Tongue (tissue), 2 donors: ENCODE results near the gene CPNE5. TPM values are rescaled to one million over a fixed set of nuclear protein-coding genes. Genes with fewer than 3 reads are reported as not detected.
"Not testable (repeated sequence)": the region's sequence is repeated elsewhere in the genome, so short reads cannot be mapped to it uniquely, and the experiment has no call there.

Experiments
- DNase-seq: peaks from one replicate; pipeline ENCODE4 v3.0.0-alpha.2; 2015
- total RNA-seq: library from RNA; depleted of rRNA; stranded (reverse); fragments of >200 nt; gene quantifications from one replicate; pipeline ENCODE4 v1.2.3, GENCODE V29; 2014

CPNE5 gene
- total RNA-seq, 1 donor from 2014 or later = 8.7 TPM

GRCh38 chr6:36723992-36724391, 115.3 kb downstream of the CPNE5 start:
- DNase-seq = not testable (repeated sequence)

GRCh38 chr6:36722879-36723278, 116.4 kb downstream of the CPNE5 start:
- DNase-seq = no peak

- DNase-seq = no peak
These were observed 116.9 kb downstream of the CPNE5 start for GRCh38 chr6:36722365-36722764.

GRCh38 chr6:36721369-36722140, 117.7 kb downstream of the CPNE5 start:
- DNase-seq = no peak

- no peak for DNase-seq
These were observed 118.7 kb downstream of the CPNE5 start for GRCh38 chr6:36720251-36721141.

GRCh38 chr6:36719126-36719525, 120.1 kb downstream of the CPNE5 start:
- DNase-seq = no peak

- DNase-seq = no peak
These were observed 120.7 kb downstream of the CPNE5 start for GRCh38 chr6:36718560-36718959.

GRCh38 chr6:36717871-36718540, 121.2 kb downstream of the CPNE5 start:
- DNase-seq = no peak

GRCh38 chr6:36717231-36717825, 121.9 kb downstream of the CPNE5 start:
- DNase-seq = peak; percentile 12

GRCh38 chr6:36716476-36717093, 122.7 kb downstream of the CPNE5 start:
- DNase-seq = peak; percentile 23

GRCh38 chr6:36715469-36715868, 123.8 kb downstream of the CPNE5 start:
- DNase-seq = no peak

GRCh38 chr6:36714511-36714910, 124.7 kb downstream of the CPNE5 start:
- DNase-seq = no peak

- no peak for DNase-seq
These were observed 125.4 kb downstream of the CPNE5 start for GRCh38 chr6:36713846-36714245.

GRCh38 chr6:36712816-36713215, 126.4 kb downstream of the CPNE5 start:
- no peak for DNase-seq

GRCh38 chr6:36706339-36706738, 132.9 kb downstream of the CPNE5 start:
- DNase-seq = no peak

GRCh38 chr6:36704961-36705577, 134.2 kb downstream of the CPNE5 start:
- DNase-seq = not testable (repeated sequence)

GRCh38 chr6:36703982-36704381, 135.3 kb downstream of the CPNE5 start:
- no peak for DNase-seq

- no peak for DNase-seq
These were observed 136.1 kb downstream of the CPNE5 start for GRCh38 chr6:36703081-36703606.

- DNase-seq = no peak
These were observed 136.6 kb downstream of the CPNE5 start for GRCh38 chr6:36702656-36703055.

- DNase-seq = no peak
These were observed 137.7 kb downstream of the CPNE5 start for GRCh38 chr6:36701401-36701991.

- DNase-seq = no peak
These were observed 138.4 kb downstream of the CPNE5 start for GRCh38 chr6:36700831-36701230.
